Activated naive CD8-positive, alpha-beta T cell treated with anti-CD3 and anti-CD28 coated beads, Interleukin-2, amount 50 U/mL, for 24 hours (primary cell): Measurements from ENCODE around the gene KCTD20.

Experiments
- ATAC-seq: fragments of 150-1000 bp; cut with Tn5 transposase; one replicate; pipeline ENCODE4 v1.10.0; 2021
- DNase-seq: peaks from one replicate; pipeline ENCODE4 v3.0.0; 2021
- H3K27ac Mint-ChIP-seq: one replicate; pipeline ENCODE4 v1.8.0; 2021; ENCODE audit warnings: mild to moderate bottlenecking, mixed read lengths
- H3K27me3 Mint-ChIP-seq: one replicate; pipeline ENCODE4 v1.8.0; 2021; ENCODE audit warnings: mixed read lengths
- H3K36me3 Mint-ChIP-seq: one replicate; pipeline ENCODE4 v1.8.0; 2021; ENCODE audit warnings: low read depth, mixed read lengths
- H3K4me1 Mint-ChIP-seq: one replicate; pipeline ENCODE4 v1.8.0; 2021; ENCODE audit warnings: mixed read lengths
- H3K4me3 Mint-ChIP-seq: one replicate; pipeline ENCODE4 v1.8.0; 2021; ENCODE audit warnings: mild to moderate bottlenecking, moderate library complexity, mixed read lengths
- H3K9me3 Mint-ChIP-seq: one replicate; pipeline ENCODE4 v1.8.0; 2021; ENCODE audit warnings: mixed read lengths

The KCTD20 gene

GRCh38 chr6:36493319-36493718 lies 50.5 kb downstream of the KCTD20 start:
- no peak for DNase-seq
- no peak overlapping the region for H3K4me3 Mint-ChIP-seq
- H3K9me3 Mint-ChIP-seq: no peaks in the 10 kb centered on the region
- peaks cover 16% of the 10 kb centered on the region for H3K4me1 Mint-ChIP-seq
- H3K27ac Mint-ChIP-seq: no peak overlapping the region
- H3K36me3 Mint-ChIP-seq: peaks cover 53% of the 10 kb centered on the region
- no peaks in the 10 kb centered on the region for H3K27me3 Mint-ChIP-seq
- no peak for ATAC-seq

DNA sequence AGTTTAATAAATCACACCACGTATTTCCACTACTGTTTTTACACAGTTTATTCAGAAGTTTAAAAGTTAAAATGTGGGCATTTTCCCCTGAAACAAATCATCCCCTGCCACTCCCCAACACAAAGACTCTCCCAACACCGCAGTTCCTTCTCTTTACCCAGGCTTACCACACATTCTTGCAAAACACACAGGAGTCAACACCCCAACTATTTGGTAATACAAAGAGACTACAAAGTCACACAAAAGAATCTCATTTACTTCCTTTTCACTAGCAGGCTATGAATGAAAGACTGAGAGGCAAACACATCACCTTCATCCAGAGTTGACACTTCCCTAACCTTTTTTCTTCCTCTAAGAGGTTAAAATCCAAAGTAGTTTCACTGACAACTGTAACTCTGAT lies 51.1 kb downstream of the KCTD20 start:
- Mint-ChIP-seq H3K9me3 (no peaks in the 10 kb centered on the region), H3K27ac (peak overlapping the region; percentile 8), H3K4me3 (no peak overlapping the region), H3K36me3 (peaks cover 53% of the 10 kb centered on the region), H3K4me1 (peaks cover 16% of the 10 kb centered on the region), H3K27me3 (no peaks in the 10 kb centered on the region)
- DNase-seq: no peak
- ATAC-seq: no peak

- Mint-ChIP-seq H3K9me3 (no peaks in the 10 kb centered on the region), H3K4me3 (no peak overlapping the region), H3K4me1 (peaks cover 16% of the 10 kb centered on the region), H3K36me3 (peaks cover 52% of the 10 kb centered on the region), H3K27ac (no peak overlapping the region), H3K27me3 (no peaks in the 10 kb centered on the region)
- DNase-seq (no peak), ATAC-seq (no peak)
These were observed 52.3 kb downstream of the KCTD20 start for GRCh38 chr6:36495086-36495485.

GRCh38 chr6:36499918-36500317 lies 57.1 kb downstream of the KCTD20 start:
- DNase-seq: no peak
- Mint-ChIP-seq H3K27ac (no peak overlapping the region), H3K27me3 (no peaks in the 10 kb centered on the region), H3K36me3 (peaks cover 42% of the 10 kb centered on the region), H3K9me3 (no peaks in the 10 kb centered on the region), H3K4me1 (no peaks in the 10 kb centered on the region), H3K4me3 (no peak overlapping the region)
- ATAC-seq: no peak

- DNase-seq (no peak), ATAC-seq (no peak)
- Mint-ChIP-seq H3K4me1 (peaks cover 16% of the 10 kb centered on the region), H3K9me3 (no peaks in the 10 kb centered on the region), H3K27ac (no peak overlapping the region), H3K4me3 (no peak overlapping the region), H3K27me3 (no peaks in the 10 kb centered on the region), H3K36me3 (peaks cover 37% of the 10 kb centered on the region)
These were observed 58.9 kb downstream of the KCTD20 start for GRCh38 chr6:36501686-36502085.

GRCh38 chr6:36504181-36504580 lies 61.4 kb downstream of the KCTD20 start:
- Mint-ChIP-seq H3K27me3 (no peaks in the 10 kb centered on the region), H3K4me3 (no peak overlapping the region), H3K4me1 (peaks cover 31% of the 10 kb centered on the region), H3K27ac (no peak overlapping the region), H3K9me3 (no peaks in the 10 kb centered on the region), H3K36me3 (peaks cover 29% of the 10 kb centered on the region)
- no peak for ATAC-seq
- no peak for DNase-seq

- peaks cover 31% of the 10 kb centered on the region for H3K4me1 Mint-ChIP-seq
- no peak overlapping the region for H3K27ac Mint-ChIP-seq
- peaks cover 26% of the 10 kb centered on the region for H3K36me3 Mint-ChIP-seq
- H3K9me3 Mint-ChIP-seq: no peaks in the 10 kb centered on the region
- no peak overlapping the region for H3K4me3 Mint-ChIP-seq
- no peaks in the 10 kb centered on the region for H3K27me3 Mint-ChIP-seq
- DNase-seq: no peak
- no peak for ATAC-seq
These were observed 62.2 kb downstream of the KCTD20 start for GRCh38 chr6:36504982-36505381.

DNA sequence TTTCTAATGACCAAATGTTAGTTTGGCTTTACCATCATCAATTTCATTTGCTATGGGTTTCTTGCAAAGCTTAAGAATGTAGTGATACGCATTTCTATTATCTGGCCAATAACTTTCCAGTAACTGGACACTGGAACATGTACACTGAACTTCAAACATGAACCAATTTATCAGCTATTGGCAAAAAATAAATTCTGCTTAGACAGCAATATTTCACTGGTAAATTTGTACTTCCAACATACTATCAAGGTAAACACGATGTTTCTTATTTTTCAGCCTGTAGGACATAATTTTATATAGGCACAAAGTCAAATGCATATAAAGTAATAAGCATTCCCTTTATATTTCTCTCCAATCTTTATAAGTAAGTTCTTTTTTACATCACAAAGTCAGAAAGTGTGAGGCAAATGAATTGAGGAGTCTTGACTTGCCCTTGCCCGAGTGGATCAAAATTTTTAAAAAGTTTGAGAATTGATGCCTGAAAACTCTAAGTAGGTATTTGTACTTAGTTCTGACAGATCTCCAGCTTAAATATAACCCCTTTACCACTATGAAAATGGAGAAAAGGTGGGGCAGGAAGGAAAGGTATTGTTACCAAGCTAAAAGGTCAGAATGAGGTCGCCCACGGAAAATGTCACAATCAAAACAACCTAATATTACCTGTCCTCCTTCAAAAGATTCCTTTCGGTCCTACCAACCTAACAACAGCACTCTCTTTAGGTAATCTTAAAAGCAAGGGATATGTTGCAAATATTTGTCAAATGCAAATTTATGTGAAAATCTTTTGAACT lies 63.1 kb downstream of the KCTD20 start:
- Mint-ChIP-seq H3K27me3 (no peaks in the 10 kb centered on the region), H3K27ac (no peak overlapping the region), H3K9me3 (no peaks in the 10 kb centered on the region), H3K36me3 (peaks cover 31% of the 10 kb centered on the region), H3K4me3 (no peak overlapping the region), H3K4me1 (peaks cover 31% of the 10 kb centered on the region)
- DNase-seq (no peak), ATAC-seq (no peak)

GRCh38 chr6:36506611-36507010 lies 63.8 kb downstream of the KCTD20 start:
- H3K9me3 Mint-ChIP-seq: no peaks in the 10 kb centered on the region
- ATAC-seq (no peak), DNase-seq (no peak)
- H3K27me3 Mint-ChIP-seq: no peaks in the 10 kb centered on the region
- H3K27ac Mint-ChIP-seq: no peak overlapping the region
- H3K4me1 Mint-ChIP-seq: peaks cover 31% of the 10 kb centered on the region
- peaks cover 37% of the 10 kb centered on the region for H3K36me3 Mint-ChIP-seq
- H3K4me3 Mint-ChIP-seq: no peak overlapping the region

DNA sequence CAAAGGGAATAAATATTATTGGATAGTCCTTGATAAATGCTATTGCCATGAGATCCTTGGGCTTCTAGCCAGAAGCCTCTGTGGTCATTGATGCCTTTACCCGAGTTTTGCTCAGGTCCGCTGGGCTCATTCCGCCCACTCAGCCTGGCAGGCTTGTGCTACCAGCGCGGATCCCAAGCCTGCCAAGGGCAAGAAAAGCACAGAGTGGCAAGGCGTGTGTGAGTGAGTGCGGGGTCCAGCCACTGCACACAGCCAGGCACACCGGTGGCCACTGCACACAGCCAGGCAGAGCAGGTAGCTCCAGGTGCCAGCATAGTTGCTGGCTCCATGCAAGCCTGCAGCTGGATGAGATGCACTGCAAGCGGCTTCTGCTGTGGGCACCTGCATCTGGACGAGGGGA lies 65.7 kb downstream of the KCTD20 start:
- no peaks in the 10 kb centered on the region for H3K27me3 Mint-ChIP-seq
- no peak overlapping the region for H3K27ac Mint-ChIP-seq
- DNase-seq (no peak), ATAC-seq (no peak)
- peaks cover 31% of the 10 kb centered on the region for H3K4me1 Mint-ChIP-seq
- no peaks in the 10 kb centered on the region for H3K9me3 Mint-ChIP-seq
- no peak overlapping the region for H3K4me3 Mint-ChIP-seq
- peaks cover 37% of the 10 kb centered on the region for H3K36me3 Mint-ChIP-seq

- Mint-ChIP-seq H3K27ac (no peak overlapping the region), H3K4me3 (no peak overlapping the region), H3K36me3 (peaks cover 39% of the 10 kb centered on the region), H3K27me3 (no peaks in the 10 kb centered on the region), H3K4me1 (peaks cover 31% of the 10 kb centered on the region), H3K9me3 (no peaks in the 10 kb centered on the region)
- no peak for DNase-seq
- ATAC-seq: no peak
These were observed 67.6 kb downstream of the KCTD20 start for GRCh38 chr6:36510365-36510764.

- Mint-ChIP-seq H3K9me3 (no peaks in the 10 kb centered on the region), H3K27me3 (no peaks in the 10 kb centered on the region), H3K27ac (no peak overlapping the region), H3K4me1 (peaks cover 36% of the 10 kb centered on the region), H3K36me3 (peaks cover 46% of the 10 kb centered on the region), H3K4me3 (no peak overlapping the region)
- ATAC-seq (no peak), DNase-seq (no peak)
These were observed 72.0 kb downstream of the KCTD20 start for GRCh38 chr6:36514554-36515456.

GRCh38 chr6:36515844-36516243 lies 73.0 kb downstream of the KCTD20 start:
- ATAC-seq (no peak), DNase-seq (no peak)
- H3K4me1 Mint-ChIP-seq: peaks cover 43% of the 10 kb centered on the region
- H3K4me3 Mint-ChIP-seq: no peak overlapping the region
- no peaks in the 10 kb centered on the region for H3K9me3 Mint-ChIP-seq
- no peaks in the 10 kb centered on the region for H3K27me3 Mint-ChIP-seq
- H3K27ac Mint-ChIP-seq: no peak overlapping the region
- H3K36me3 Mint-ChIP-seq: peaks cover 51% of the 10 kb centered on the region

DNA sequence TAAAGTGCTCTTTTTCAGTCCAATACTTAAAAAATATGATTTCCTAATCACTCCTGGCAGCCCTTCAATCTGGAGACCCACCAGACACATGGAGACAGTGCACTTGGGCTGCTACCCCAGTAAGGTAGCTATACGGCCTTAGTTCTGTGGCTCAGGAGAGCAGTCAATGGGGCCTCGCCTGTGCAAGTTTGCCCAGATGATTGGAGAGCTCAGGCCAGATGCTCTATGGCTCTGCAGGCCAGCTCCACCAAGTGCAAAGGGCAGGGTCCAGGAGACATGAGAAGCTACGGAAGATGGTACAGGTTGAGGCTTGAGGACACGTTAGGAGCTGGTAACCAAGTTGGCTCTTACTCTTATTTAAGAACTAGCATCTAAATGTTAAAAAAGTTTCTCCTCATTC lies 73.8 kb downstream of the KCTD20 start:
- peaks cover 43% of the 10 kb centered on the region for H3K4me1 Mint-ChIP-seq
- H3K27me3 Mint-ChIP-seq: no peaks in the 10 kb centered on the region
- no peak overlapping the region for H3K4me3 Mint-ChIP-seq

DNA sequence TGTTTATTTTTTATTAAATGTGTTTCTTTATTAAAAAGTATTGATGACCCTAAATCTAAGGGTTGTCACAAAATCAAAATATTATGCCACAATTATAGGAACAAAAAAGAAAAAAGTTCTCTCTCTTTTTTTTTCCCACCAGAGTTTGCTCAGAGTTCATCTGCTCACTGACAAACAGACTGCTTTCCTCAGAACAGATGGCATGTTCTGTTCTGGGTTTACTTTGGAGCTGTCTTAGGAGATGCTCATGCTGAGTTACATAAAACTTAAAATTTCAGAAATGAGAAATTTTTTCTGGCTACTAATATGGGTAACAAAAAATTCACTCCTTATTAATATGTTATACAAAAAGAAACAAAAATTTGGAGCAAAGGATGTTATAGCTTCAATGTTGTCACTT lies 74.2 kb downstream of the KCTD20 start:
- Mint-ChIP-seq H3K9me3 (no peaks in the 10 kb centered on the region), H3K4me1 (peaks cover 43% of the 10 kb centered on the region), H3K27ac (no peak overlapping the region), H3K36me3 (peaks cover 51% of the 10 kb centered on the region), H3K4me3 (no peak overlapping the region), H3K27me3 (no peaks in the 10 kb centered on the region)
- DNase-seq (no peak), ATAC-seq (no peak)

More for the DNA sequence above, 73.8 kb downstream of the KCTD20 start:
- H3K36me3 Mint-ChIP-seq: peaks cover 48% of the 10 kb centered on the region
- ATAC-seq: no peak
- H3K27ac Mint-ChIP-seq: no peak overlapping the region
- H3K9me3 Mint-ChIP-seq: no peaks in the 10 kb centered on the region
- no peak for DNase-seq
